ENCODE results near the gene SLC16A1.

Gene SLC16A1

DNA sequence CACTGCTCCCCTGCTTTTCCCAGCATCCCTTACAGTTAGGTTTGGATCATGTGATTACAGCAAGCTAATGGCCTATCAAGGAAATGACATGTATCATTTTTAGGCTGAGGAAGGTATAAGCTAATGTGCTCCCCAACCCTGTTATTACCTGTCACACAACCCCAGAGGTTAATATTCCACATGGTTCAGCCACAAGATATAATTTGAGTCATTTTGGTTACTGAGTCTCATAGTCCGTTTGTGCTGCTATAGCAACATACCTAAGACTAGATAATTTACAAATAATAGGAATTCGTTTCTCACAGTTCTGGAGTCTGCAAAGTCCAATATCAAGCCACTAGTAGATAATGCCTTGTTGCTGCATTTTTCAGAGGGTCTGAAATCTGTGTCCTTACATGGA, 29.1 kb upstream of the SLC16A1 start:
- H3K27me3 ChIP-seq (ENCODE audit: control insufficient read depth in 3 of 3, insufficient read depth in 3 of 3, low read depth in 1 of 3, low read length in 3 of 3) = no peaks in the 10 kb centered on the region
- no peak overlapping the region for H2AFZ ChIP-seq (ENCODE audit: low read length)
- H2BK120ac ChIP-seq (ENCODE audit: low read depth, low read length) = no peak overlapping the region
- H3K27ac ChIP-seq (replicated peaks; ENCODE audit: low read length) = no peak overlapping the region
- DNase-seq (ENCODE audit: low spot score) = no peak
- no peak overlapping the region for H2BK12ac ChIP-seq (ENCODE audit: low read length)
- H4K8ac ChIP-seq (ENCODE audit: low read depth, low read length) = no peak overlapping the region
- no peak overlapping the region for H3K18ac ChIP-seq (ENCODE audit: low read length)
- H3K4me1 ChIP-seq (ENCODE audit: control insufficient read depth in 2 of 2, insufficient read depth in 1 of 2, low read depth in 1 of 2, low read length in 2 of 2) = peaks cover 0 to 7% of the 10 kb centered on the region in 2 donors
- no CpG with 5 or more reads among the region's 2 CpGs for WGBS, 2 donors (ENCODE audit: extremely low coverage in 2 of 2, insufficient read length in 2 of 2, insufficient replicate concordance in 1 of 2)
- H4K91ac ChIP-seq (ENCODE audit: low read depth, low read length, poor library complexity) = no peak overlapping the region
- H3K4ac ChIP-seq (ENCODE audit: low read length) = no peak overlapping the region
- H3K9me3 ChIP-seq (replicated peaks in 1 of 2; ENCODE audit: control insufficient read depth in 2 of 2, insufficient read depth in 1 of 2, low read depth in 1 of 2, low read length in 2 of 2) = no peaks in the 10 kb centered on the region
- H2BK5ac ChIP-seq (ENCODE audit: low read length) = no peak overlapping the region
- no peak overlapping the region for H3K4me2 ChIP-seq (ENCODE audit: insufficient read depth, low read length, poor library complexity, severe bottlenecking)
- H3K14ac ChIP-seq (ENCODE audit: low read length) = no peak overlapping the region
- H3K36me3 ChIP-seq (replicated peaks in 1 of 2; ENCODE audit: control insufficient read depth in 2 of 2, insufficient read depth in 2 of 2, low read length in 2 of 2) = no peaks in the 10 kb centered on the region
- no peak overlapping the region for H3K9ac ChIP-seq (ENCODE audit: low read depth, low read length, poor library complexity)
- no peak overlapping the region for H3K23ac ChIP-seq (ENCODE audit: low read depth, low read length, poor library complexity)
- H2BK15ac ChIP-seq (ENCODE audit: low read length) = no peak overlapping the region
- H3K4me3 ChIP-seq (ENCODE audit: low read length in 2 of 2) = no peak overlapping the region
- H3K79me1 ChIP-seq (ENCODE audit: low read depth, low read length) = peaks cover 2% of the 10 kb centered on the region
- no peak overlapping the region for H2AK5ac ChIP-seq (ENCODE audit: low read depth, low read length)

- Histone ChIP-seq H4K91ac (ENCODE audit: low read depth, low read length, poor library complexity) (no peak overlapping the region), H3K36me3 (replicated peaks in 1 of 2; ENCODE audit: control insufficient read depth in 2 of 2, insufficient read depth in 2 of 2, low read length in 2 of 2) (no peaks in the 10 kb centered on the region), H2AK5ac (ENCODE audit: low read depth, low read length) (no peak overlapping the region), H2BK12ac (ENCODE audit: low read length) (no peak overlapping the region), H3K27ac (replicated peaks; ENCODE audit: low read length) (no peak overlapping the region), H3K4me1 (ENCODE audit: control insufficient read depth in 2 of 2, insufficient read depth in 1 of 2, low read depth in 1 of 2, low read length in 2 of 2) (peaks cover 0 to 7% of the 10 kb centered on the region in 2 donors), H3K18ac (ENCODE audit: low read length) (no peak overlapping the region), H3K4me2 (ENCODE audit: insufficient read depth, low read length, poor library complexity, severe bottlenecking) (no peak overlapping the region), H2BK15ac (ENCODE audit: low read length) (no peak overlapping the region), H3K23ac (ENCODE audit: low read depth, low read length, poor library complexity) (no peak overlapping the region), H3K4ac (ENCODE audit: low read length) (no peak overlapping the region), H2AFZ (ENCODE audit: low read length) (no peak overlapping the region), H2BK120ac (ENCODE audit: low read depth, low read length) (no peak overlapping the region), H4K8ac (ENCODE audit: low read depth, low read length) (no peak overlapping the region), H3K14ac (ENCODE audit: low read length) (no peak overlapping the region), H3K4me3 (ENCODE audit: low read length in 2 of 2) (no peak overlapping the region), H3K9me3 (replicated peaks in 1 of 2; ENCODE audit: control insufficient read depth in 2 of 2, insufficient read depth in 1 of 2, low read depth in 1 of 2, low read length in 2 of 2) (no peaks in the 10 kb centered on the region), H3K27me3 (ENCODE audit: control insufficient read depth in 3 of 3, insufficient read depth in 3 of 3, low read depth in 1 of 3, low read length in 3 of 3) (no peaks in the 10 kb centered on the region), H3K79me1 (ENCODE audit: low read depth, low read length) (peaks cover 2% of the 10 kb centered on the region), H2BK5ac (ENCODE audit: low read length) (no peak overlapping the region), H3K9ac (ENCODE audit: low read depth, low read length, poor library complexity) (no peak overlapping the region)
- no peak for DNase-seq (ENCODE audit: low spot score)
- WGBS, 2 donors (ENCODE audit: extremely low coverage in 2 of 2, insufficient read length in 2 of 2, insufficient replicate concordance in 1 of 2) = no CpG with 5 or more reads among the region's 6 CpGs
Measured at GRCh38 chr1:112983537-112984131, 27.6 kb upstream of the SLC16A1 start.

GRCh38 chr1:112982853-112983536, 27.0 kb upstream of the SLC16A1 start:
- Histone ChIP-seq H3K4me2 (ENCODE audit: insufficient read depth, low read length, poor library complexity, severe bottlenecking) (no peak overlapping the region), H3K4me1 (ENCODE audit: control insufficient read depth in 2 of 2, insufficient read depth in 1 of 2, low read depth in 1 of 2, low read length in 2 of 2) (peaks cover 0 to 7% of the 10 kb centered on the region in 2 donors), H3K4me3 (ENCODE audit: low read length in 2 of 2) (no peak overlapping the region), H4K91ac (ENCODE audit: low read depth, low read length, poor library complexity) (no peak overlapping the region), H3K9ac (ENCODE audit: low read depth, low read length, poor library complexity) (no peak overlapping the region), H3K36me3 (replicated peaks in 1 of 2; ENCODE audit: control insufficient read depth in 2 of 2, insufficient read depth in 2 of 2, low read length in 2 of 2) (no peaks in the 10 kb centered on the region), H3K4ac (ENCODE audit: low read length) (no peak overlapping the region), H3K23ac (ENCODE audit: low read depth, low read length, poor library complexity) (no peak overlapping the region), H3K27me3 (ENCODE audit: control insufficient read depth in 3 of 3, insufficient read depth in 3 of 3, low read depth in 1 of 3, low read length in 3 of 3) (no peaks in the 10 kb centered on the region), H2AFZ (ENCODE audit: low read length) (no peak overlapping the region), H3K14ac (ENCODE audit: low read length) (no peak overlapping the region), H2BK5ac (ENCODE audit: low read length) (no peak overlapping the region), H4K8ac (ENCODE audit: low read depth, low read length) (no peak overlapping the region), H2BK15ac (ENCODE audit: low read length) (no peak overlapping the region), H3K79me1 (ENCODE audit: low read depth, low read length) (peaks cover 2% of the 10 kb centered on the region), H2BK12ac (ENCODE audit: low read length) (no peak overlapping the region), H3K27ac (replicated peaks; ENCODE audit: low read length) (no peak overlapping the region), H2AK5ac (ENCODE audit: low read depth, low read length) (no peak overlapping the region), H2BK120ac (ENCODE audit: low read depth, low read length) (no peak overlapping the region), H3K18ac (ENCODE audit: low read length) (no peak overlapping the region), H3K9me3 (replicated peaks in 1 of 2; ENCODE audit: control insufficient read depth in 2 of 2, insufficient read depth in 1 of 2, low read depth in 1 of 2, low read length in 2 of 2) (no peaks in the 10 kb centered on the region)
- DNase-seq (ENCODE audit: low spot score) = no peak
- no CpG with 5 or more reads among the region's 5 CpGs for WGBS, 2 donors (ENCODE audit: extremely low coverage in 2 of 2, insufficient read length in 2 of 2, insufficient replicate concordance in 1 of 2)

DNA sequence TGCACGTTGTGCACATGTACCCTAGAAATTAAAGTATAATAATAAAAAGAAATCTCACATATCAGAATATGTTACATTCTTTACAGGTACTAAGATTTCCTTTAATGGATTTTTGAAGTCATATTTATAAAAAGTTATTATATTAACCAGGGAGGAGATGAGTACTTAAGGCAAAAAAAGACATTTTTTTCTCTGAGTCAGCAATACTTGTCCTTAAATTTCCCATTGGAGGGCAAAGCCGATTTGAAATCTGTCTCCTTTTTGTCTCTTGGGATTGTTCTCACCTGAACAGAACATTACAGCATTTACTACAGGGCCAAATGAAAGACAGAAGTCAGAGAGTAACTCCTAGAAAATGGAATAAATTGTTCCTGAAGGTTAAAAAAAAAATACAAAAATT, 26.3 kb upstream of the SLC16A1 start:
- Histone ChIP-seq H4K8ac (ENCODE audit: low read depth, low read length) (no peak overlapping the region), H2BK12ac (ENCODE audit: low read length) (no peak overlapping the region), H3K23ac (ENCODE audit: low read depth, low read length, poor library complexity) (no peak overlapping the region), H2BK5ac (ENCODE audit: low read length) (no peak overlapping the region), H3K4me1 (ENCODE audit: control insufficient read depth in 2 of 2, insufficient read depth in 1 of 2, low read depth in 1 of 2, low read length in 2 of 2) (peaks cover 0 to 7% of the 10 kb centered on the region in 2 donors), H3K36me3 (replicated peaks in 1 of 2; ENCODE audit: control insufficient read depth in 2 of 2, insufficient read depth in 2 of 2, low read length in 2 of 2) (no peaks in the 10 kb centered on the region), H3K4ac (ENCODE audit: low read length) (no peak overlapping the region), H2AK5ac (ENCODE audit: low read depth, low read length) (no peak overlapping the region), H3K18ac (ENCODE audit: low read length) (no peak overlapping the region), H2BK120ac (ENCODE audit: low read depth, low read length) (no peak overlapping the region), H2AFZ (ENCODE audit: low read length) (no peak overlapping the region), H3K9me3 (replicated peaks in 1 of 2; ENCODE audit: control insufficient read depth in 2 of 2, insufficient read depth in 1 of 2, low read depth in 1 of 2, low read length in 2 of 2) (no peaks in the 10 kb centered on the region), H3K14ac (ENCODE audit: low read length) (no peak overlapping the region), H3K4me3 (ENCODE audit: low read length in 2 of 2) (no peak overlapping the region), H4K91ac (ENCODE audit: low read depth, low read length, poor library complexity) (no peak overlapping the region), H3K27me3 (ENCODE audit: control insufficient read depth in 3 of 3, insufficient read depth in 3 of 3, low read depth in 1 of 3, low read length in 3 of 3) (no peaks in the 10 kb centered on the region), H3K27ac (replicated peaks; ENCODE audit: low read length) (no peak overlapping the region), H2BK15ac (ENCODE audit: low read length) (no peak overlapping the region), H3K9ac (ENCODE audit: low read depth, low read length, poor library complexity) (no peak overlapping the region), H3K4me2 (ENCODE audit: insufficient read depth, low read length, poor library complexity, severe bottlenecking) (no peak overlapping the region), H3K79me1 (ENCODE audit: low read depth, low read length) (peaks cover 2% of the 10 kb centered on the region)
- no peak for DNase-seq (ENCODE audit: low spot score)
- WGBS, 2 donors (ENCODE audit: extremely low coverage in 2 of 2, insufficient read length in 2 of 2, insufficient replicate concordance in 1 of 2) = no CpG with 5 or more reads among the region's 2 CpGs

Measured in neuronal stem cell (in vitro differentiated cells).